Neuronal stem cell (in vitro differentiated cells): Measurements from ENCODE around the gene PFKP.
A peak's percentile ranks its signal among the peaks of the same experiment; 100 is the strongest.

Experiments
- DNase-seq: peaks from one replicate; pipeline ENCODE4 v3.0.0-alpha.2; 2013; ENCODE audit warnings: low spot score
- H2AFZ ChIP-seq: one replicate; pipeline ENCODE4 v1.6.1; 2013; ENCODE audit warnings: mild to moderate bottlenecking, low read length, inconsistent platforms
- H2AK5ac ChIP-seq: 2 replicates; pipeline ENCODE4 v1.6.1; 2013; ENCODE audit warnings: low read depth, mild to moderate bottlenecking, inconsistent platforms, low read length, moderate library complexity, mixed read lengths
- H2BK120ac ChIP-seq: 2 replicates; pipeline ENCODE4 v1.6.1; 2013; ENCODE audit warnings: low read depth, mild to moderate bottlenecking, inconsistent platforms, low read length, moderate library complexity, mixed read lengths
- H2BK12ac ChIP-seq: one replicate; pipeline ENCODE4 v1.6.1; 2013; ENCODE audit warnings: low read length, inconsistent platforms
- H2BK15ac ChIP-seq: 2 replicates; pipeline ENCODE4 v1.6.1; 2013; ENCODE audit warnings: mild to moderate bottlenecking, low read length, inconsistent platforms, mixed read lengths
- H2BK5ac ChIP-seq: one replicate; pipeline ENCODE4 v1.6.1; 2013; ENCODE audit warnings: inconsistent platforms, mild to moderate bottlenecking, low read length, moderate library complexity
- H3K14ac ChIP-seq: one replicate; pipeline ENCODE4 v1.6.1; 2013; ENCODE audit warnings: low read length, inconsistent platforms
- H3K18ac ChIP-seq: 2 replicates; pipeline ENCODE4 v1.6.1; 2013; ENCODE audit warnings: low read length, inconsistent platforms
- H3K23ac ChIP-seq: 2 replicates; pipeline ENCODE4 v1.6.1; 2013; ENCODE audit warnings: low read depth, mild to moderate bottlenecking, mixed read lengths, low read length, inconsistent platforms; ENCODE audit not compliant: poor library complexity
- H3K27ac ChIP-seq: replicated peaks from 3 replicates; pipeline ENCODE4 v1.5.1; 2013; ENCODE audit warnings: low read length, inconsistent platforms
- H3K27me3 ChIP-seq, 3 experiments: 2 replicates each; pipeline ENCODE4 v1.6.1; 2013; ENCODE audit warnings: low read length in 3 of 3, mild to moderate bottlenecking in 2 of 3, inconsistent platforms in 1 of 3, low read depth in 1 of 3, mixed read lengths in 1 of 3, moderate library complexity in 1 of 3; ENCODE audit not compliant: control insufficient read depth in 3 of 3, insufficient read depth in 3 of 3
- H3K36me3 ChIP-seq, 2 donors: replicated peaks in 1 of 2; 2 replicates each; pipeline ENCODE4 v1.6.1; 2013; ENCODE audit warnings: low read length in 2 of 2; ENCODE audit not compliant: control insufficient read depth in 2 of 2, insufficient read depth in 2 of 2
- H3K4ac ChIP-seq: 2 replicates; pipeline ENCODE4 v1.6.1; 2013; ENCODE audit warnings: inconsistent platforms, mild to moderate bottlenecking, low read length, moderate library complexity
- H3K4me1 ChIP-seq, 2 donors: 1 replicate in 1 of 2; 2 replicates in 1 of 2; pipeline ENCODE4 v1.6.1; 2013; ENCODE audit warnings: low read length in 2 of 2, low read depth in 1 of 2; ENCODE audit not compliant: control insufficient read depth in 2 of 2, insufficient read depth in 1 of 2
- H3K4me2 ChIP-seq: one replicate; pipeline ENCODE4 v1.6.1; 2013; ENCODE audit warnings: mild to moderate bottlenecking, low read length, inconsistent platforms; ENCODE audit not compliant: insufficient read depth, poor library complexity, severe bottlenecking
- H3K4me3 ChIP-seq, 2 donors: 2 replicates each; pipeline ENCODE4 v1.5.1; 2013; ENCODE audit warnings: low read length in 2 of 2, mild to moderate bottlenecking in 2 of 2, inconsistent platforms in 1 of 2, moderate library complexity in 1 of 2
- H3K79me1 ChIP-seq: one replicate; pipeline ENCODE4 v1.6.1; 2013; ENCODE audit warnings: low read depth, mild to moderate bottlenecking, inconsistent platforms, low read length, moderate library complexity
- H3K9ac ChIP-seq: one replicate; pipeline ENCODE4 v1.6.1; 2013; ENCODE audit warnings: mild to moderate bottlenecking, low read depth, low read length, inconsistent platforms; ENCODE audit not compliant: poor library complexity
- H3K9me3 ChIP-seq, 2 donors: replicated peaks in 1 of 2; 2 replicates each; pipeline versions ENCODE3 to v1.6.1; 2013; ENCODE audit warnings: low read length in 2 of 2, mild to moderate bottlenecking in 2 of 2, inconsistent platforms in 1 of 2, low read depth in 1 of 2, mixed read lengths in 1 of 2, moderate library complexity in 1 of 2; ENCODE audit not compliant: control insufficient read depth in 2 of 2, insufficient read depth in 1 of 2
- H4K8ac ChIP-seq: one replicate; pipeline ENCODE4 v1.6.1; 2013; ENCODE audit warnings: low read depth, mild to moderate bottlenecking, inconsistent platforms, low read length, moderate library complexity
- H4K91ac ChIP-seq: one replicate; pipeline ENCODE4 v1.6.1; 2013; ENCODE audit warnings: low read length, low read depth, mild to moderate bottlenecking, inconsistent platforms; ENCODE audit not compliant: poor library complexity
- WGBS, 2 donors: extraction: QIAGEN DNeasy Blood & Tissue Kit; methylation state at CpG; one replicate each; pipeline ENCODE4 v1.1.7; 2013; ENCODE audit warnings: missing lambda C conversion rate in 2 of 2, mixed read lengths in 1 of 2; ENCODE audit not compliant: insufficient read length in 2 of 2, insufficient replicate concordance in 1 of 2; ENCODE audit errors: extremely low coverage in 2 of 2; 5-methylcytosine and 5-hydroxymethylcytosine counted together

PFKP gene

DNA sequence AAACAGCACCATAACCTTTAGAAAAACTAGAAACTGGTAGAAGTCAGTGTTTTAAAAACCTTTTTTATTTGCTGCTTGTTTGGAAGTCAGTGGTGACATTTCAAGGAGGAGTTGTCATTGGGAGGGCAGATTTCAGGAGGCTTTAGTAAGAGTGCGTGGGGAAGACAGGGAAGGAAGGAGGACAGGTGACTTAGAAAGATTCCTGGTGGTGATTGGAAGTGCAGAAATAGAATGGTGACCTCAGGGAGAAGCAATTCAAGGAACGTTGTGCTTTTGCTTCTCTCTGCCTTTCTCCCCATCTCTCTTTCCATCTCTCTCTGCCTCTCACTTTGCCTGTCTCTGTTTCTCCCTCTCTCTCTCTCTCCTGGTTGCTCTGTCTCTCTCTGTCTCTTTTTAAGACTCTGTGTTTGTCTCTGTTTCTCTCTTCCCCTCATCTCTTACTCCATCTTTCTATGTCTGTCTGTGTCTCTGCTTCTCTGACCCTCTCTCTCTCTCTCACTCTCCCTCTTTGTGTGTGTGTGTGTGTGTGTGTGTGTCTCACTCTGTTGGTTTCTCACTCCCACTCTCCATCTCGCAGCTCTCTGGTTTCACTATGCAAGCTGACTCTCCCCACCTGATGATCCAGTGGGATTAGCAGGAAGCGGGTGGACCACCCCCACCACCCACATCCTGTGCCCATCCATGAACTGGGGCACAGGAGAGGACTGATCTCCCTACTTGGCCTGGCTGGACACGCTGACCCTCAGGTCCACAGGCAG lies 10.9 kb upstream of the PFKP start:
- H3K27ac ChIP-seq: no peak overlapping the region
- DNase-seq: no peak

DNA sequence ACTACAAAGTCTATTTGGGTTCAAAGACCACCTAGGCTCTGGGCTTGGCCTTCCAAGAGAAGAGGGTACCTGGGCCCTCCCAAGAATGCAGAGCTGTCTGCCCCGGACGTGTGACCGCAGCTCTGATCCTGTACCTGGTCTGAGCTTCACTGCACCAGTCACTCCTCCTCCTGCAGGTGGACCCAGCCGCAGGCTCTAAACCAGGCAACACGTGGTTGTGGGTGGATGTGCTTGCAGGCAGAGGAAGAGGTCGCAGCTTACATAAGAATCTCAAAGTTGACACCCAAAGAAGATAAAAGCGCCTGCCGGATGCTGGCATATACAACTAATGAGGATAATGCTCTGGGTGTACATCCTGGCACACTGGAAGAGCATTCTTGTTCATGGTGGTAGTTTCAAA lies 9.4 kb upstream of the PFKP start:
- no peaks in the 10 kb centered on the region for H3K36me3 ChIP-seq
- H3K9me3 ChIP-seq: no peaks in the 10 kb centered on the region
- H3K4ac ChIP-seq: no peak overlapping the region
- peaks cover 5 to 7% of the 10 kb centered on the region in 2 donors for H3K4me1 ChIP-seq
- H3K4me3 ChIP-seq: no peak overlapping the region
- no CpG with 5 or more reads among the region's 8 CpGs for WGBS, 2 donors
- no peak overlapping the region for H2BK5ac ChIP-seq
- no peak overlapping the region for H3K9ac ChIP-seq
- no peak overlapping the region for H2BK12ac ChIP-seq
- no peak overlapping the region for H2BK120ac ChIP-seq
- H3K14ac ChIP-seq: no peak overlapping the region
- no peak overlapping the region for H3K4me2 ChIP-seq
- no peak overlapping the region for H3K27ac ChIP-seq
- peak overlapping the region; percentile 24 for H3K18ac ChIP-seq
- H4K8ac ChIP-seq: no peak overlapping the region
- no peak overlapping the region for H2AFZ ChIP-seq
- H3K27me3 ChIP-seq: peaks cover 0 to 6% (median 0%) of the 10 kb centered on the region in 3 experiments
- H3K23ac ChIP-seq: no peak overlapping the region
- DNase-seq: no peak
- peak overlapping the region; percentile 57 for H2BK15ac ChIP-seq
- H2AK5ac ChIP-seq: no peak overlapping the region
- H4K91ac ChIP-seq: no peak overlapping the region
- H3K79me1 ChIP-seq: no peaks in the 10 kb centered on the region

More for the DNA sequence above, 10.9 kb upstream of the PFKP start:
- no CpG with 5 or more reads among the region's 5 CpGs for WGBS, 2 donors
- H3K4me1 ChIP-seq: peaks cover 5 to 7% of the 10 kb centered on the region in 2 donors
- peak overlapping the region; percentile 63 for H2AK5ac ChIP-seq
- peak overlapping the region; percentile 52 for H2AFZ ChIP-seq
- no peaks in the 10 kb centered on the region for H3K36me3 ChIP-seq
- no peak overlapping the region for H2BK5ac ChIP-seq
- H2BK120ac ChIP-seq: no peak overlapping the region
- H3K79me1 ChIP-seq: no peaks in the 10 kb centered on the region
- no peak overlapping the region for H3K4me2 ChIP-seq
- peak overlapping the region; percentile 85 for H3K18ac ChIP-seq
- peak overlapping the region; percentile 89 for H4K8ac ChIP-seq
- H3K27me3 ChIP-seq: peaks cover 0 to 6% (median 0%) of the 10 kb centered on the region in 3 experiments
- no peak overlapping the region for H4K91ac ChIP-seq
- no peak overlapping the region for H3K14ac ChIP-seq
- no peaks in the 10 kb centered on the region for H3K9me3 ChIP-seq
- no peak overlapping the region for H3K4ac ChIP-seq
- H2BK15ac ChIP-seq: peak overlapping the region; percentile 54
- peak overlapping the region; percentile 68 for H2BK12ac ChIP-seq
- no peak overlapping the region for H3K4me3 ChIP-seq
- H3K23ac ChIP-seq: no peak overlapping the region
- H3K9ac ChIP-seq: no peak overlapping the region

DNA sequence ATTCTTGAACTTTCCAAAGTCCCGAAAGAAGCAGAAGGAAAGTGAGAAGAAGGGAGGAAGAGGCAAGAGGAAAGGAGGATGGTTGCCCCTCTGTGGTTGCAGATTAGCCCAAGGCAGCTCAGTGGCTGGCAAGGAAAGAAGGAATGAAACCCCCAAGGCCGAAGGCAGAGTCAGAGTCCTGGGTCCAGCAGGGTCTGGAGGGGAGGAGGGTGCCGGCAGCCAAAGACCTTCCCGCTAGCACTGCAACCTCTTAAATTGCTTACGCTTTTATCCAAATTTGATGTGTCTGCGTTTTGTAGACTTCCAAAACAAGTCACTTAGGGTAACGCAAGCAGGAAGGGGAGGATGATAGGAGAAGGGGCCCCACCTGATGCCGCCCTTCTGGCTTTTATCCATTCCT lies 7.4 kb upstream of the PFKP start:
- Histone ChIP-seq H2BK15ac (peak overlapping the region; percentile 74), H3K4ac (no peak overlapping the region), H3K14ac (no peak overlapping the region), H4K91ac (no peak overlapping the region), H3K18ac (no peak overlapping the region), H3K9ac (no peak overlapping the region), H4K8ac (no peak overlapping the region), H3K4me1 (peaks cover 3 to 5% of the 10 kb centered on the region in 2 donors), H3K36me3 (no peaks in the 10 kb centered on the region), H3K27me3 (peaks cover 0 to 17% (median 0%) of the 10 kb centered on the region in 3 experiments), H3K4me3 (no peak overlapping the region), H2BK5ac (no peak overlapping the region), H2AFZ (no peak overlapping the region), H3K79me1 (no peaks in the 10 kb centered on the region), H3K4me2 (no peak overlapping the region), H3K27ac (no peak overlapping the region), H2AK5ac (no peak overlapping the region), H3K23ac (no peak overlapping the region), H2BK120ac (no peak overlapping the region), H2BK12ac (no peak overlapping the region), H3K9me3 (no peaks in the 10 kb centered on the region)
- WGBS, 2 donors: no CpG with 5 or more reads among the region's 8 CpGs
- DNase-seq: no peak

DNA sequence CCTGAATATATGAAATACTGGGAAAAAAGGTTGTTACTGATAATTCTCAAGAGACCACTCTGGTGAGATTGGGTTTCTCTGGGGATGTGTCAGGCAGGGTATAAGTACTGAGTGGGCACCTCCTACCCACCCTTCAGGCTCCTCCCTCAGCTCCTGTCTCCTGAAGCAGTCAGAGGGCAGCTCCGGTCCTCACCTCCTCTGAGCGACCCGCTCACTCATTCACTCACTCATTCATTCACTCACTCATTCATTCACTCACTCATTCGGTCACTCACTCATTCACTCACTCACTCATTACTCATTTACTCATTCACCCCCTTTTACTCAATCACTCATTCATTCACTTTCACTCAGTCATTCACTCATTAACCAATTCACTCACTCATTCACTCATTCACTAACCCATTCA lies 6.9 kb upstream of the PFKP start:
- Histone ChIP-seq H3K9me3 (no peaks in the 10 kb centered on the region), H3K4ac (no peak overlapping the region), H3K4me3 (no peak overlapping the region), H3K23ac (no peak overlapping the region), H3K27ac (no peak overlapping the region), H3K27me3 (peaks cover 0 to 18% (median 0%) of the 10 kb centered on the region in 3 experiments), H4K91ac (no peak overlapping the region), H3K36me3 (no peaks in the 10 kb centered on the region), H2BK5ac (no peak overlapping the region), H3K4me1 (peaks cover 0 to 4% of the 10 kb centered on the region in 2 donors), H4K8ac (no peak overlapping the region), H3K18ac (no peak overlapping the region), H3K4me2 (no peak overlapping the region), H2AFZ (no peak overlapping the region), H2BK120ac (no peak overlapping the region), H2AK5ac (no peak overlapping the region), H2BK12ac (no peak overlapping the region), H3K9ac (no peak overlapping the region), H3K14ac (no peak overlapping the region), H3K79me1 (no peaks in the 10 kb centered on the region), H2BK15ac (no peak overlapping the region)
- WGBS, 2 donors: 100% methylated on average over 1 of the region's 4 CpGs; no CpG with 5 or more reads in 1 of the 2 donors
- no peak for DNase-seq
